Sigmoid colon (tissue), 4 donors: ENCODE data around the gene BMP5.

Experiments used
- POLR2A ChIP-seq, 2 donors: fragments of 450-650 bp; IDR thresholded peaks; one replicate each; pipeline ENCODE4 v1.6.1; 2016; ENCODE audit warnings: antibody characterized with exemption in 2 of 2, mild to moderate bottlenecking in 2 of 2, moderate library complexity in 2 of 2
- POLR2AphosphoS5 ChIP-seq, 4 donors: sonication (generic); formaldehyde crosslinking; IDR thresholded peaks; one replicate each; pipeline ENCODE4 v1.6.1; 2017; ENCODE audit warnings: antibody characterized with exemption in 4 of 4
- TF ChIP-seq, protein P1 (sequence below), 4 experiments: fragments of 450-650 bp in 3 of 4; fragments of 200-600 bp in 1 of 4; IDR thresholded peaks; one replicate each; pipeline ENCODE4 v1.5.1; 2016 to 2019; ENCODE audit warnings: antibody characterized with exemption in 4 of 4, mild to moderate bottlenecking in 3 of 4, moderate library complexity in 2 of 4

DNA sequence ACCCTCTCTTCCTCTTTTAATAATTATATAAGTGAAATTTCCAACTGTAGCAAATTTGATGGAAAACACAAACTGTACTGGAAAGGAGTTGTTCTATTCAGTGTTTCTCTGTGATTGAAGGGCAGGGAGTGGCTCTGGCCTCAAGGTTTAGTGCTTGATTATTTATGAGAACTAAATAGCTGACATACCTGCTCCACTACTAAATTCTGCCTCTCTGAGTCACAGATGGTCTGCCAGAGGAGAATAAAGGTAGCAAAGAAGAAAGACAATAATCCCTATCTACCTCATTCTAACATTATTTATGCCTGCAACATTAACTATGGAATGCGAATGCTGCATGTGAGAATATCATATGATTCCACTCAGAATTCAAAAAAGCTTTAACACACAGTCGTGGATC is 9.3 kb downstream of the BMP5 start:
- TF ChIP-seq POLR2A (IDR thresholded peaks at IDR 0.05) (no peak), POLR2AphosphoS5 (IDR thresholded peaks at IDR 0.05) (no peak)
- TF ChIP-seq, protein P1, sequence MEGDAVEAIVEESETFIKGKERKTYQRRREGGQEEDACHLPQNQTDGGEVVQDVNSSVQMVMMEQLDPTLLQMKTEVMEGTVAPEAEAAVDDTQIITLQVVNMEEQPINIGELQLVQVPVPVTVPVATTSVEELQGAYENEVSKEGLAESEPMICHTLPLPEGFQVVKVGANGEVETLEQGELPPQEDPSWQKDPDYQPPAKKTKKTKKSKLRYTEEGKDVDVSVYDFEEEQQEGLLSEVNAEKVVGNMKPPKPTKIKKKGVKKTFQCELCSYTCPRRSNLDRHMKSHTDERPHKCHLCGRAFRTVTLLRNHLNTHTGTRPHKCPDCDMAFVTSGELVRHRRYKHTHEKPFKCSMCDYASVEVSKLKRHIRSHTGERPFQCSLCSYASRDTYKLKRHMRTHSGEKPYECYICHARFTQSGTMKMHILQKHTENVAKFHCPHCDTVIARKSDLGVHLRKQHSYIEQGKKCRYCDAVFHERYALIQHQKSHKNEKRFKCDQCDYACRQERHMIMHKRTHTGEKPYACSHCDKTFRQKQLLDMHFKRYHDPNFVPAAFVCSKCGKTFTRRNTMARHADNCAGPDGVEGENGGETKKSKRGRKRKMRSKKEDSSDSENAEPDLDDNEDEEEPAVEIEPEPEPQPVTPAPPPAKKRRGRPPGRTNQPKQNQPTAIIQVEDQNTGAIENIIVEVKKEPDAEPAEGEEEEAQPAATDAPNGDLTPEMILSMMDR (IDR thresholded peaks at IDR 0.05): no peak
